Spleen (tissue), 7 donors: ENCODE results near the gene ZNF766.

Experiments
- POLR2A ChIP-seq, 3 donors: fragments of 450-650 bp; IDR thresholded peaks; one replicate each; pipeline ENCODE4 v1.5.1; 2017; ENCODE audit warnings: antibody characterized with exemption in 3 of 3, mild to moderate bottlenecking in 1 of 3
- POLR2AphosphoS5 ChIP-seq, 3 donors: sonication (generic); formaldehyde crosslinking; IDR thresholded peaks; one replicate each; pipeline ENCODE4 v1.5.1; 2017; ENCODE audit warnings: antibody characterized with exemption in 3 of 3
- TF ChIP-seq, protein P1 (sequence below), 11 experiments: fragments of 200-600 bp in 7 of 11; fragments of 450-650 bp in 4 of 11; sonication (generic) in 4 of 11; IDR thresholded peaks in 8 of 11; conservative IDR thresholded peaks in 3 of 11; 1 replicate in 7 of 11; 2 replicates in 4 of 11; pipeline versions ENCODE4 v1.4.0 to v1.8.0; 2016 to 2021; ENCODE audit warnings: antibody characterized with exemption in 11 of 11, inconsistent platforms in 4 of 11, mild to moderate bottlenecking in 1 of 11
- donor health status: DM: no; HTN: no; CAD: no; lungs with moderate emphysema.
- donor health status: DM: no; HTN: no; CAD: no.
- donor health status: DM: no; HTN: no; CAD: no.

DNA sequence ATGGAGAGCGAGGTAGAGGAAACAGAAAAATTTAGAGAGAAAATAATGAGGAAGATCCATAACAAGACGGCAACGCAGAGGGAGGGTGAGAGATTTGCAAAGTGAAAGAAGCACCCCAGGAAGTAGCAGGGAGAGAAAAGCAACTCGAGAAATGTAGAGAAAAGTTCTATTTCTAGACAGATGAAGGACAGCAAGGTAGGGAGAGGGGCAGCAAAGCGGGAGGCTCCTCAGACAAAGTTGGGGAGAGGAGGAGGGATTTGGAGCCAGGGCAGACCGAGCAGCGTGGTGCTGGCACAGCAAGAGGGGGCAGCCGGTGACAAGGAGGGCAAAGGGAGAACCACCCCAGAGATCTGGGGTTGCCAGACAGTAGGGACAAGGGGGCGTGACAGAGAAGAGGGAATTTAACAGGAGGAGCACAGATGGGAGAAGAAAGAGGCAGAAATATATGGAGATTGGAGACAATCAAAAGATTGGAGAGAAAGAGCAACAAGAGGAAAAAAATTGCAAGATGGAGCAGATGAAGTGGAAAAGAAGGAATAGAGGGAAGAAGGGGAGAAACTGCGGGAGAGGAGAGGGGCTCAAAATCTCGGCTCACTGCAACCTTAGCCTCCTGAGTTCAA lies 989 bp downstream of the ZNF766 start:
- TF ChIP-seq POLR2AphosphoS5 (IDR thresholded peaks at IDR 0.05) (no peak), POLR2A (IDR thresholded peaks at IDR 0.05) (no peak)
- TF ChIP-seq, protein P1, sequence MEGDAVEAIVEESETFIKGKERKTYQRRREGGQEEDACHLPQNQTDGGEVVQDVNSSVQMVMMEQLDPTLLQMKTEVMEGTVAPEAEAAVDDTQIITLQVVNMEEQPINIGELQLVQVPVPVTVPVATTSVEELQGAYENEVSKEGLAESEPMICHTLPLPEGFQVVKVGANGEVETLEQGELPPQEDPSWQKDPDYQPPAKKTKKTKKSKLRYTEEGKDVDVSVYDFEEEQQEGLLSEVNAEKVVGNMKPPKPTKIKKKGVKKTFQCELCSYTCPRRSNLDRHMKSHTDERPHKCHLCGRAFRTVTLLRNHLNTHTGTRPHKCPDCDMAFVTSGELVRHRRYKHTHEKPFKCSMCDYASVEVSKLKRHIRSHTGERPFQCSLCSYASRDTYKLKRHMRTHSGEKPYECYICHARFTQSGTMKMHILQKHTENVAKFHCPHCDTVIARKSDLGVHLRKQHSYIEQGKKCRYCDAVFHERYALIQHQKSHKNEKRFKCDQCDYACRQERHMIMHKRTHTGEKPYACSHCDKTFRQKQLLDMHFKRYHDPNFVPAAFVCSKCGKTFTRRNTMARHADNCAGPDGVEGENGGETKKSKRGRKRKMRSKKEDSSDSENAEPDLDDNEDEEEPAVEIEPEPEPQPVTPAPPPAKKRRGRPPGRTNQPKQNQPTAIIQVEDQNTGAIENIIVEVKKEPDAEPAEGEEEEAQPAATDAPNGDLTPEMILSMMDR (IDR thresholded peaks at IDR 0.05 in 8 of 11, conservative IDR thresholded peaks at IDR 0.05 in 3 of 11), result no peak
